GM18861 (cell line): ENCODE data around the gene SPATA2L.
A peak's percentile ranks its signal among the peaks of the same experiment; 100 is the strongest.
"Not testable (repeated sequence)": the region's sequence is repeated elsewhere in the genome, so short reads cannot be mapped to it uniquely, and the experiment has no call there.

Experiments used
- ATAC-seq: cut with Tn5 transposase; IDR thresholded peaks from one replicate; pipeline ENCODE4 v1.9.1; 2021; ENCODE audit not compliant: unreplicated experiment

SPATA2L gene

GRCh38 chr16:89691986-89692569 lies 9.4 kb downstream of the SPATA2L start:
- no peak for ATAC-seq

- no peak for ATAC-seq
Measured at GRCh38 chr16:89691231-89691985, 10.1 kb downstream of the SPATA2L start.

- no peak for ATAC-seq
Measured at GRCh38 chr16:89690392-89690901, 11.1 kb downstream of the SPATA2L start.

GRCh38 chr16:89689621-89690020 lies 11.9 kb downstream of the SPATA2L start:
- not testable (repeated sequence) for ATAC-seq

GRCh38 chr16:89689142-89689541 lies 12.4 kb downstream of the SPATA2L start:
- ATAC-seq = no peak

- ATAC-seq = no peak
Measured at GRCh38 chr16:89688395-89688794, 13.1 kb downstream of the SPATA2L start.

- ATAC-seq = peak; percentile 41
Measured at GRCh38 chr16:89687092-89687940, 14.2 kb downstream of the SPATA2L start.

- peak; percentile 68 for ATAC-seq
Measured at GRCh38 chr16:89686520-89687091, 14.9 kb downstream of the SPATA2L start, which contains the start of gene CDK10. Gene CDK10, plus strand, starts transcription at chr16:89686689. Its CDS starts 22 bp downstream, at chr16:89686711.

- no peak for ATAC-seq
Measured at GRCh38 chr16:89685916-89686315, 15.6 kb downstream of the SPATA2L start.

GRCh38 chr16:89678258-89678657 lies 23.2 kb downstream of the SPATA2L start:
- no peak for ATAC-seq

GRCh38 chr16:89672177-89672941 lies 29.1 kb downstream of the SPATA2L start:
- ATAC-seq = no peak

GRCh38 chr16:89671565-89671964 lies 29.9 kb downstream of the SPATA2L start:
- not testable (repeated sequence) for ATAC-seq

- ATAC-seq = no peak
Measured at GRCh38 chr16:89670496-89671431, 30.7 kb downstream of the SPATA2L start.

- ATAC-seq = no peak
Measured at GRCh38 chr16:89669755-89670154, 31.8 kb downstream of the SPATA2L start.

GRCh38 chr16:89668790-89669158 lies 32.7 kb downstream of the SPATA2L start:
- no peak for ATAC-seq

GRCh38 chr16:89667633-89668032 lies 33.9 kb downstream of the SPATA2L start:
- ATAC-seq = no peak

- ATAC-seq = not testable (repeated sequence)
Measured at GRCh38 chr16:89667000-89667399, 34.5 kb downstream of the SPATA2L start.

GRCh38 chr16:89664238-89664637 lies 37.3 kb downstream of the SPATA2L start:
- ATAC-seq = not testable (repeated sequence)

- ATAC-seq = no peak
Measured at GRCh38 chr16:89661215-89661614, 40.3 kb downstream of the SPATA2L start.
